Islet of Langerhans (tissue), 1 donor: ENCODE data around the gene DCAF4.
"Not testable (repeated sequence)": the region's sequence is repeated elsewhere in the genome, so short reads cannot be mapped to it uniquely, and the experiment has no call there.

Source experiments
- FAIRE-seq: peaks from one replicate; lab custom pipeline; 2011; peaks lifted over from hg19 to GRCh38; lab: Jason Lieb, UNC

Gene DCAF4

DNA sequence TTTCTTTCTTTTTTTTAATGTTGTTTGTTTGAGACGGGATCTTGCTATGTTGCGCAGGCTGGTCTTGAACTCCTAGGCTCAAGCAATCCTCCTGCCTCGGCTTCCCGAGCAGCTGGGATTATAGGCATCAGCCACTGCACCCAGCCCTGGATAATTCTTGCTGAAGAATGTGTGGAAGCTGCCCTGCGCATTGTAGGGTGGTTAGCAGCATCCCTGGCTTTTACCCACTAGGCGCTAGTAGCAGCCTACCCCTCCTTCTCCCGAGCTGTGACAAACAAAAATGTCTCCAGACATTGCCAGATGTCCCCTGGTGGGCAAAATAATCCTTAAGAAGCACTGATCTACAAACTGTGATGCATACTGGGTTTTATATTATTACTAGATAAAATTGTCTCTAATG lies 6.6 kb downstream of the DCAF4 start:
- FAIRE-seq = no peak

DNA sequence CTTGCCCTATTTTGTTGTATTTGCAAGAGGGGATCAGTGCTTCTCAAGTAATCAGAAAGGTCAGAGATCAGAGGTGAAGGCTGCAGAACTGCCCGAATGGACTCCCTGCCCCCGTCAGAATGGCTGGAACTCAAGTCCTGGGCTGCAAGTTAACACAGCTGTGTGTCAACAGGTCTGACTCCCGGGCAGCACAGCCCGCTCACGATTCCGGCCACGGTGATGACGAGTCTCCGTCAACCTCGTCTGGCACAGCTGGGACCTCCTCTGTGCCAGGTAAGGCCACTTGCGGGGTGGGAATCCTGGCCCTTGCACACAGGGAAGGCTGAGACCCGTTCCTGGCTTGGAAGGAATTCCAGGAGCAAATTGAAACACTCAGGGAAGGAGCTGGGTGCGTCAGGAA lies 13.4 kb downstream of the DCAF4 start:
- FAIRE-seq = no peak

DNA sequence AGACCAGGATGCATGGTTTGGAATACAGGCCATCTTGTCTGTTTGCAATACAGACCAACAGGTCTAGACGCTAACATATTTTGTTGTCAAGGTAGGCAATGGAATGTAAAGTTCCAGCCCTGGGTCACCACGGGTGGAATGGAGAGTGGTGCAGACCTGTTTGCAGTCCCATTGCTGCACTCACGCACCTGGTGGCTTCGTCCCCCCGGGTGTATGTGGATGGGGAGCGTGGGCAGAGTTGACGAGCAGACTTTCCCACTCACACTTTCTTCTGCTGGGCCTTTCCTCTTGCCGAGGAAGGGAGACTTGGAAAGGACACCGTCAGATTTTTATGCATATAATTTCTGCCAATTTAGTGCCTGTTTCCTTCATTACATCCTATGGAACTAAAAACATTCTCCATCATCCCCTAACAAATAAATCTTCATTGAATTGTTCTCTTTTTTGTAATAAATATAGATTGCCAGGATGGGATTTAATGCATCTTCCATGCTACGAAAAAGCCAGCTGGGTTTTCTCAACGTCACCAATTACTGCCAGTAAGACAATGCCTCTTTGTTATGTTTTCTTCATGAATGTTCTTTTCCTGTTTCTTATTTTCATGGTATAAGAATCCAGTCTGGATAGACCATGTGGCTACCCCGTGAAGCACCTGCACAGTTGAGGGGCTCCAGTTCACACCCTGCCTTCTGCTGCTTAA lies 15.2 kb downstream of the DCAF4 start:
- FAIRE-seq = no peak

- FAIRE-seq = no peak
Observed at GRCh38 chr14:72942934-72943333, 16.7 kb downstream of the DCAF4 start.

GRCh38 chr14:72943876-72944430 lies 17.7 kb downstream of the DCAF4 start:
- no peak for FAIRE-seq

DNA sequence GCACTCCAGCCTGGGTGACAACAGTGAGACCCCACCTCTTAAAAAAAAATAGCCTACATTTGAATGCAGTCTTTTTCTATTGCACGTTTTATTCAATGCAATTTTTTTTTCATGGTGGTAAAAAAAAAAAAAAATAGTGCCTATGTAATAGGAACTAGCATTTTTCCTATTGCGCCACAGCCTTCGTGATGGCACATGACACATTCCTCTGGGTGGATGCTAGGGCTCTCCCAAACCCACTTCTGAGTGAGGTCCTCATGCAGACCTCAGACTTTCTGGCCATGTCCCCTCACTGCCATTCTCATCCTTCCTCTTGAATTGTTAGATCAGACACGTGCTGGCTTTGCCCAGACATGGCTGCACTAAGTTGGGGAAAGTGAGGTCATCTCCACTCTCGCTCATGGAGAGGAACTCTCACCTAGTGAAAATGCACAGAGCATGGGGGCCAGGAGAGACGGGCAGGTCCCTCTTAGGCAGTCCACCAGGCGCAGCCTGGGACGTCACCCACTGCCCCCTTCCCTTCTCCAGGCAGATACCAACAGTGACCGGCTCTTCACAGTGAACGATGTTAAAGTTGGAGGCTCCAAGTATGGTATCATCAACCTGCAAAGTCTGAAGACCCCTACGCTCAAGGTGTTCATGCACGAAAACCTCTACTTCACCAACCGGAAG lies 19.2 kb downstream of the DCAF4 start:
- FAIRE-seq = no peak

DNA sequence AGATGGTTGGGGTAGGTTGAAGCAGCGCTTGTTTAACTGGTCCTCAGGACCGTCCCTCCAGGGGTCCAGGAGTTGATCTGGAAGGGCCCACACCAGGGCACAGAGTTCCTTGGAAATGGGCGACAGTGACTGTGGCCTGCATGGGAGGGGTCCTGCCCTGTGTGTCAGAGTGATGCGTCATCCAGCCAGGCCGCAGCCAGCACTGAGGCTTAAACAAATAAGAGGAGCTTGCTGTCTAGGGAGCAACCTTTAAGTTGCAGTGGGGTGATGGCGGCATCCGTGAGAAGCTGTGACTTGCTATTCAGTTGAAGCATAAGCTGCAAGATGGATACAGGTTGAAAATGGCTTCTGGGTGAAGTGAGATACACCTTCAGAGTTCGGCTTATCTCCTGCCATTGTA lies 20.2 kb downstream of the DCAF4 start:
- FAIRE-seq = no peak

DNA sequence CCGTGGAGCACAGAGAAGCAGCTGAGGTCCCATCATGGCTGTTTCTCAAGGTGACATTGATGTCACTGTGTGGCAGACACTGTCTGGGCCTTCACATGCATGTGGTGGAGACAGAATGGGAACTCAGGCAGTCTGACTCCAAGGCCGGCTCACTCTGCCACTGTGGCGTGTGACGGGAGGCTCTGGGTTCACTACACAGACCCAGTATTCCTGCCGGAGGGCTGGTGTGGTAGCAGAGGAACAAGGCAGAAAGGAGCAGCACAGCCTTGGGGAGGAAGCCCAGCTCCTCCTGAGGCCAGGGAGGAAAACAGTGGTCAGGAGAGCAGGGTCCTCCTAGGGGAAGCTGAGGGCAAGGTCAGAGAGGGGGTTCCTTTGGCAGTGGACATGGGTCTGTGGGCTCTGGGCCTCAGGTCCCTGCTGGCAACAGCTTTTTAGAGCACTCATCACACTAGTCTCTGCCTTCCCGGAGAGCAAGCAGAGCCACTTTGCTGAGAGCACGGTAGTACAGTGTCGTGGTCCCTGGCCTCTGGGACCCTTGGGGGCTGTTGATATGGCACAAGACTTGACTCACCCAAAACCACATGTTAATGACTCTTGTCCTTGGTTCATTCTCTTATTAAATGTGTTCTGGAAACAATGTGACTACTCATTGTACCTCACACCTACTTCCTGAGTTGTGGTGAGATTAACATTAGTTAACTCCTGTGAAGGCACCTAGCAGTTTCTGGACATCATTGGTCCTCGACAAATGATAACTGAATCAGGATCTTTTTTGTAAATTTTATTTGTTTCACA lies 21.3 kb downstream of the DCAF4 start:
- FAIRE-seq = no peak

- peak; percentile 96 for FAIRE-seq
Observed at GRCh38 chr14:72948481-72949138, 22.3 kb downstream of the DCAF4 start.

DNA sequence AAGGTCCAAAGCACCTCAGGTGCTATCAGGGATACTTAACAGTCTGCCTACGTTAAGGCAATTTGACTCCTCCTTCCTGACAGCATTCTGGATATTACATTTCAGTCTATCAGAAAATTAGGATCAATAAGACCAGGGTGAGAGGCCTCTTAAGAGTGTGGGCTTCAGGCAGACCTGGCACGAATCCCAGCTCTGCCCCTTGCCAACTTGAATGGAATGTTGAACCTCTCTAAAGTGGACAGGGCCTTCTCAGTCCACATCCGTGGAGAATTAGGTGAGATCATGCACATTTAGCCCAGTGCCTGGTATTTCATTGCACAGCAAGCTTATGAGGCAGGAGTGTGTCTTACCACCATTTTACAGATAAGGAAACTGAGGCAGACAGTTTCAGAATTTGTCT lies 25.9 kb downstream of the DCAF4 start:
- no peak for FAIRE-seq

- not testable (repeated sequence) for FAIRE-seq
Observed at GRCh38 chr14:72956741-72957140, 30.5 kb downstream of the DCAF4 start.

GRCh38 chr14:72957213-72957612 lies 30.9 kb downstream of the DCAF4 start:
- no peak for FAIRE-seq

- no peak for FAIRE-seq
Observed at GRCh38 chr14:72958548-72958947, 32.3 kb downstream of the DCAF4 start.

DNA sequence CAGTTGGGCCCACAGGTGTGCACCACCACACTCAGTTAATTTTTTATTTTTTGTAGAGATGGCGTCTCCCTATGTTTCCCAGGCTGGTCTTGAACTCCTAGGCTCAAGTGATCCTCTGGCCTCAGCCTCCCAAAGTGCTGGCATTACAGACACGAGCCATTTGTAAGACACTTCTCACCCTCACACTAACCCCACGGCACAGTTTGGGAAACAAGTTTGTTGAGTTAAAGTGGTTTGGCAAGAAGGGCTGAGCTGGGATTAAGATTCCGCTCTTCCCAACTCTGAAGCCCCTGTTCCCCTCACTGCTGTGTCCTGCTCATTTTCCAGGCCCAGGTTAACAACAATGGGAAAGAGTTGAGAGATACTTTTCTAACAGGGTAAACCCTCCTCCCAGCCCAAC lies 34.8 kb downstream of the DCAF4 start:
- not testable (repeated sequence) for FAIRE-seq

- no peak for FAIRE-seq
Observed at GRCh38 chr14:72961579-72962335, 35.5 kb downstream of the DCAF4 start.

- not testable (repeated sequence) for FAIRE-seq
Observed at GRCh38 chr14:72962336-72962754, 36.1 kb downstream of the DCAF4 start.

DNA sequence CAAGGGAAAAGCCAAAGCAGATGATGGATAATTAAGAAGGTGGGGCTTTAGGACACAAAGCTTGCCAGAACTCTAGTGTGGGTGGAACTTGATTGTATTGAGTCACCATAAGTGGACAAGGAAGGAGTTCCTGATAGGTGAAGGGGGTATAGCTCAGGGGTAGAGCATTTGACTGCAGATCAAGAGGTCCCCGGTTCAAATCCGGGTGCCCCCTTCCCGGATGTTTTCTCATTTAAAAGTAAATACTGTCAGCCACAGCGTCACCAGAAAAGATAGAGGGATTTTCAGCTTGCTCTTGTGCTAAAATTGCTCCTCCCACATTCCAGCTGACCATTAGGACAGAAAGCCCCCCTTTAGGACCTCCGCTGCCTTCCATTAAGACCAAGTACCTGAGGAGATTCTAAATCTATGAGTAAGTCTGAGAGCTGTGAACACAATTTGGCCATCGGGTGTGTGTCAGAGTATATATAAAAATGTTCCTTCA lies 36.6 kb downstream of the DCAF4 start:
- FAIRE-seq = no peak

GRCh38 chr14:72965249-72965648 lies 39.0 kb downstream of the DCAF4 start:
- FAIRE-seq = no peak

- no peak for FAIRE-seq
Observed at GRCh38 chr14:72966038-72966437, 39.8 kb downstream of the DCAF4 start.

DNA sequence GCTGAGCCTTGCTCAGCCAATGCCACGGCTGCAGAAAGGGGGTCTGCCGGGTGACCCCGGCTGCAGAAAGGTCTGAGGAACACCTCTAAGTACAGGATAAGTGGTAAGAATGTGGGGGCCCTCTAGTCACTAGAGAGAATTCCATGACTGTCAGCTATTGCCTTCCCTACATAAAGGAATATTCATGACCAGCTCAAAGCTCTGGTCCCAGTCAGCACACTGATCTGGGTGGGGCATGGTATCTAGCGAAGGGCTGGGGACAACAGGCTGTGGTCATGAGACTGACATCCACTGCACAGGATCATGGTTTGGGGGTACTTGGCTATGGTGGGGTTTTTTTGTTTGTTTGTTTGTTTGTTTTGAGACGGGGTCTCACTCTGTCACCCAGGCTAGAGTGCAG lies 42.1 kb downstream of the DCAF4 start:
- FAIRE-seq = no peak

GRCh38 chr14:72970058-72970630 lies 43.9 kb downstream of the DCAF4 start:
- FAIRE-seq = no peak
